H1 (cell line): ENCODE measurements around the gene HK1. TPM values are rescaled to one million over a fixed set of nuclear protein-coding genes. Genes with fewer than 3 reads are reported as not detected.

Experiments used
- CTCF ChIA-PET: fragments of 300-600 bp; sonication (Branson Sonifier 250); formaldehyde crosslinking; loops from one replicate; lab custom pipeline; 2021; ENCODE audit not compliant: partially characterized antibody; lab: Charles Lee
- POLR2A ChIA-PET: fragments of 300-600 bp; sonication (Branson Sonifier 250); formaldehyde crosslinking; loops from one replicate; lab custom pipeline; 2021; ENCODE audit warnings: inconsistent platforms; ENCODE audit not compliant: partially characterized antibody; lab: Charles Lee
- DNase-seq, 2 experiments: peaks; one replicate each; pipeline versions ENCODE4 v3.0.0 to v3.0.0-alpha.2; 2010 to 2022; ENCODE audit warnings: low spot score in 2 of 2, low read depth in 1 of 2, mixed read lengths in 1 of 2
- FAIRE-seq: peaks from 2 replicates; lab custom pipeline; 2011; peaks lifted over from hg19 to GRCh38; lab: Jason Lieb, UNC
- H2AFZ ChIP-seq: 2 replicates; pipeline ENCODE4 v1.8.1; 2012; ENCODE audit warnings: low read length, inconsistent platforms
- H2AK5ac ChIP-seq: 2 replicates; pipeline ENCODE4 v1.6.1; 2013; ENCODE audit warnings: low read depth, low read length
- H2BK120ac ChIP-seq: replicated peaks from 2 replicates; pipeline ENCODE3; 2013; ENCODE audit warnings: low read depth, low read length, inconsistent platforms
- H2BK12ac ChIP-seq: 2 replicates; pipeline ENCODE4 v1.6.1; 2013; ENCODE audit warnings: low read depth, low read length
- H2BK15ac ChIP-seq: 2 replicates; pipeline ENCODE4 v1.6.1; 2013; ENCODE audit warnings: low read length
- H2BK20ac ChIP-seq: 2 replicates; pipeline ENCODE4 v1.6.1; 2013; ENCODE audit warnings: low read length
- H2BK5ac ChIP-seq: 2 replicates; pipeline ENCODE4 v1.6.1; 2013; ENCODE audit warnings: low read depth, low read length
- H3K14ac ChIP-seq: 2 replicates; pipeline ENCODE4 v1.6.1; 2013; ENCODE audit warnings: inconsistent platforms; ENCODE audit not compliant: insufficient read length
- H3K18ac ChIP-seq: 2 replicates; pipeline ENCODE4 v1.6.1; 2013; ENCODE audit warnings: low read length; ENCODE audit errors: extremely low read depth
- H3K23ac ChIP-seq: 2 replicates; pipeline ENCODE4 v1.6.1; 2013; ENCODE audit warnings: inconsistent platforms; ENCODE audit not compliant: insufficient read length
- H3K23me2 ChIP-seq: 2 replicates; pipeline ENCODE4 v1.6.1; 2013; ENCODE audit warnings: low read depth, low read length
- H3K27ac ChIP-seq: 2 replicates; pipeline ENCODE4 v1.6.1; 2011; ENCODE audit warnings: low read depth, low read length, inconsistent platforms
- H3K27me3 ChIP-seq, 4 experiments: replicated peaks in 1 of 4; 1 replicate in 1 of 4; 2 replicates in 3 of 4; pipeline versions ENCODE4 v1.6.1 to v1.8.1; 2011 to 2013; ENCODE audit warnings: low read length in 3 of 4, mild to moderate bottlenecking in 3 of 4, inconsistent platforms in 2 of 4, mixed read lengths in 2 of 4, moderate library complexity in 1 of 4; ENCODE audit not compliant: control insufficient read depth in 3 of 4, insufficient read depth in 3 of 4; ENCODE audit errors: extremely low read depth in 1 of 4
- H3K36me3 ChIP-seq, 4 experiments: 2 replicates each; pipeline versions ENCODE4 v1.6.1 to v1.8.1; 2011 to 2013; ENCODE audit warnings: mild to moderate bottlenecking in 4 of 4, low read length in 3 of 4, moderate library complexity in 2 of 4, control low read depth in 1 of 4, inconsistent platforms in 1 of 4; ENCODE audit not compliant: insufficient read depth in 4 of 4, control insufficient read depth in 2 of 4
- H3K4ac ChIP-seq: replicated peaks from 2 replicates; pipeline ENCODE3; 2013; ENCODE audit warnings: low read length, low read depth, mixed read lengths, inconsistent platforms; ENCODE audit not compliant: insufficient read length
- H3K4me1 ChIP-seq, 4 experiments: replicated peaks in 1 of 4; 1 replicate in 1 of 4; 2 replicates in 3 of 4; pipeline versions ENCODE4 v1.6.1 to v1.8.1; 2011 to 2013; ENCODE audit warnings: low read length in 3 of 4, inconsistent platforms in 2 of 4, mixed read lengths in 1 of 4; ENCODE audit not compliant: insufficient read depth in 4 of 4, control insufficient read depth in 3 of 4
- H3K4me2 ChIP-seq, 2 experiments: 2 replicates each; pipeline versions ENCODE4 v1.6.1 to v1.8.1; 2011 to 2013; ENCODE audit warnings: low read depth in 2 of 2, low read length in 2 of 2, control low read depth in 1 of 2, inconsistent platforms in 1 of 2, mild to moderate bottlenecking in 1 of 2; ENCODE audit not compliant: insufficient read depth in 1 of 2
- H3K4me3 ChIP-seq, 4 experiments: fragments of 200-600, 300-600 bp in 1 of 4; sonication (generic), shearing (Covaris generic), sonication (Bioruptor Twin) in 1 of 4; 2 replicates each; pipeline versions ENCODE4 v1.5.1 to v1.8.1; 2011 to 2016; ENCODE audit warnings: low read length in 4 of 4, low read depth in 3 of 4, control low read depth in 2 of 4, inconsistent platforms in 2 of 4, mild to moderate bottlenecking in 2 of 4, mixed read lengths in 1 of 4, moderate library complexity in 1 of 4; ENCODE audit not compliant: insufficient read depth in 2 of 4; ENCODE audit errors: extremely low read depth in 1 of 4
- H3K56ac ChIP-seq: replicated peaks from 2 replicates; pipeline ENCODE3; 2013; ENCODE audit warnings: low read depth, mild to moderate bottlenecking, mixed read lengths, low read length, inconsistent platforms; ENCODE audit not compliant: insufficient read length
- H3K79me1 ChIP-seq: 2 replicates; pipeline ENCODE4 v1.6.1; 2013; ENCODE audit warnings: low read depth, low read length, control low read depth
- H3K79me2 ChIP-seq, 2 experiments: 2 replicates each; pipeline versions ENCODE4 v1.6.1 to v1.8.1; 2012 to 2013; ENCODE audit warnings: low read length in 2 of 2, mild to moderate bottlenecking in 2 of 2, inconsistent platforms in 1 of 2; ENCODE audit not compliant: insufficient read depth in 2 of 2, control insufficient read depth in 1 of 2
- H3K9ac ChIP-seq, 4 experiments: replicated peaks in 1 of 4; 1 replicate in 1 of 4; 2 replicates in 3 of 4; pipeline versions ENCODE4 v1.6.1 to v1.8.1; 2011 to 2013; ENCODE audit warnings: low read depth in 3 of 4, low read length in 3 of 4, control low read depth in 2 of 4, mild to moderate bottlenecking in 2 of 4, moderate library complexity in 2 of 4, inconsistent platforms in 1 of 4; ENCODE audit errors: extremely low read depth in 1 of 4
- H3K9me3 ChIP-seq, 2 experiments: 2 replicates each; pipeline versions ENCODE4 v1.6.1 to v1.8.1; 2012 to 2013; ENCODE audit warnings: mild to moderate bottlenecking in 2 of 2, moderate library complexity in 2 of 2, control low read depth in 1 of 2, inconsistent platforms in 1 of 2, low read depth in 1 of 2, low read length in 1 of 2, mixed read lengths in 1 of 2; ENCODE audit not compliant: insufficient read depth in 2 of 2
- H4K20me1 ChIP-seq, 2 experiments: replicated peaks in 1 of 2; 2 replicates each; pipeline versions ENCODE3 to v1.8.1; 2011 to 2013; ENCODE audit warnings: inconsistent platforms in 2 of 2, low read length in 2 of 2, mild to moderate bottlenecking in 1 of 2; ENCODE audit not compliant: insufficient read depth in 2 of 2, control insufficient read depth in 1 of 2
- H4K5ac ChIP-seq: 2 replicates; pipeline ENCODE4 v1.6.1; 2013; ENCODE audit warnings: low read length, low read depth, mixed read lengths, inconsistent platforms; ENCODE audit not compliant: insufficient read length
- H4K8ac ChIP-seq: 2 replicates; pipeline ENCODE4 v1.8.0; 2013; ENCODE audit warnings: mild to moderate bottlenecking, moderate library complexity, low read length, inconsistent platforms; ENCODE audit not compliant: insufficient read depth; ENCODE audit errors: extremely low read depth
- H4K91ac ChIP-seq: replicated peaks from 2 replicates; pipeline ENCODE3; 2013; ENCODE audit warnings: low read length, mixed read lengths, inconsistent platforms; ENCODE audit not compliant: insufficient read length
- EZH2 ChIP-seq: fragments of 200-600 bp; sonication (generic); IDR thresholded peaks from 2 replicates; pipeline ENCODE4 v1.7.1; 2012; ENCODE audit warnings: low read depth, mild to moderate bottlenecking, moderate library complexity, low read length, inconsistent platforms; ENCODE audit not compliant: severe bottlenecking
- HDAC2 ChIP-seq, 2 experiments: fragments of 300-600 bp in 1 of 2; sonication (generic) in 1 of 2; IDR thresholded peaks; 2 replicates each; pipeline ENCODE4 v1.6.1; 2011 to 2012; ENCODE audit warnings: low read depth in 2 of 2, low read length in 2 of 2, mild to moderate bottlenecking in 2 of 2, moderate library complexity in 2 of 2, borderline replicate concordance in 1 of 2, inconsistent platforms in 1 of 2
- MAFK ChIP-seq: IDR thresholded peaks from 2 replicates; pipeline ENCODE4 v1.6.1; 2012; ENCODE audit warnings: low read depth, mild to moderate bottlenecking, improper control_type of control experiment, low read length
- WGBS, 2 experiments: shearing (Covaris generic) in 1 of 2; methylation state at CpG; one replicate each; pipeline versions ENCODE4 v1.1.6 to v1.1.7; 2013 to 2015; ENCODE audit warnings: low lambda C conversion rate in 2 of 2, mixed read lengths in 2 of 2, inconsistent platforms in 1 of 2, low coverage in 1 of 2, missing lambda C conversion rate in 1 of 2; ENCODE audit not compliant: insufficient replicate concordance in 2 of 2, insufficient coverage in 1 of 2, insufficient read length in 1 of 2; ENCODE audit errors: extremely low coverage in 1 of 2, missing lambda C conversion rate in 1 of 2; 5-methylcytosine and 5-hydroxymethylcytosine counted together
- polyA plus RNA-seq, 7 experiments: library from polyadenylated mRNA; depleted of rRNA in 3 of 7; stranded (reverse) in 5 of 7; unstranded in 2 of 7; fragments of >200 nt in 5 of 7; fragments of 200-250 nt in 2 of 7; gene quantifications; 1 replicate in 5 of 7; 2 replicates in 1 of 7; 4 replicates in 1 of 7; pipeline versions ENCODE4 v1.2.1 to v1.2.3, GENCODE V29; 2011 to 2013; ENCODE audit warnings: missing spikeins in 2 of 7, mixed read lengths in 2 of 7
- total RNA-seq: library from RNA; stranded (reverse); fragmentation: NEBNext Ultra II Directional; extraction: Animal tissue kit (Norgen Biotek cat#: 25700); gene quantifications from 2 replicates; pipeline ENCODE4 v1.2.1, GENCODE V29; 2021

The HK1 gene
- total and polyA plus RNA-seq, 2 of the 8 experiments (the other 6 are each of a cell fraction or from before 2014, with no cell fraction given), result 55.8 to 247 TPM

GRCh38 chr10:69336952-69337295 is 58.6 kb downstream of the HK1 start:
- ChIA-PET POLR2A (interaction anchor here (0.8 to 1.8 kb wide), 5 partner anchors 12 to 20 kb away, joined by 3 to 6 read pairs (median 3); no protein-coding TSS in a partner anchor), CTCF (interaction anchor here (0.6 to 2.8 kb wide), 6 partner anchors 10 to 964 kb away, joined by 3 to 11 read pairs (median 6); no protein-coding TSS in a partner anchor)
- Histone ChIP-seq H3K9ac (no peak overlapping the region), H4K20me1 (no peaks in the 10 kb centered on the region), H3K27me3 (no peaks in the 10 kb centered on the region), H2BK15ac (no peak overlapping the region), H3K56ac (no peak overlapping the region), H3K4me1 (peaks cover 14 to 41% (median 36%) of the 10 kb centered on the region in 4 experiments), H4K5ac (no peak overlapping the region), H2BK5ac (peak overlapping the region; percentile 93; the same call in 1 of the 2 replicates), H4K91ac (peak overlapping the region; percentile 5), H3K18ac (peak overlapping the region; percentile 86; the same call in 1 of the 2 replicates), H2BK120ac (no peak overlapping the region), H3K23me2 (peaks cover 3% of the 10 kb centered on the region; the same call in 1 of the 2 replicates), H3K14ac (no peak overlapping the region), H3K79me2 (peaks cover 37 to 95% of the 10 kb centered on the region in 2 experiments), H3K36me3 (no peaks in the 10 kb centered on the region), H3K4ac (no peak overlapping the region), H3K4me2 (peak overlapping the region; percentile 32 to 71; a peak in 3 of 4 replicates), H3K23ac (no peak overlapping the region), H3K27ac (peak overlapping the region; percentile 37; the same call in 1 of the 2 replicates), H2AFZ (no peak overlapping the region), H2BK20ac (peak overlapping the region; percentile 94; the same call in 1 of the 2 replicates), H3K9me3 (no peaks in the 10 kb centered on the region), H4K8ac (no peak overlapping the region), H2AK5ac (peak overlapping the region; percentile 92), H3K4me3 (no peak overlapping the region), H2BK12ac (peak overlapping the region; percentile 30; the same call in 1 of the 2 replicates), H3K79me1 (peaks cover 21% of the 10 kb centered on the region; the same call in 1 of the 2 replicates)
- FAIRE-seq (no peak), DNase-seq (no peak)
- 89% methylated on average over 2 of the region's 2 CpGs; no CpG with 5 or more reads in 1 of the 2 experiments for WGBS, 2 experiments
- TF ChIP-seq HDAC2 (IDR thresholded peaks at IDR 0.05; ENCODE audit: borderline replicate concordance in 1 of 2, low read depth in 2 of 2, low read length in 2 of 2) (0 out of 4 replicates have a peak, but pooled peaks of 1 of the 2 experiments have one; percentile 22), MAFK (no peak), EZH2 (no peak)
